Measurements from ENCODE around the gene ALDH1B1.

The ALDH1B1 gene

DNA sequence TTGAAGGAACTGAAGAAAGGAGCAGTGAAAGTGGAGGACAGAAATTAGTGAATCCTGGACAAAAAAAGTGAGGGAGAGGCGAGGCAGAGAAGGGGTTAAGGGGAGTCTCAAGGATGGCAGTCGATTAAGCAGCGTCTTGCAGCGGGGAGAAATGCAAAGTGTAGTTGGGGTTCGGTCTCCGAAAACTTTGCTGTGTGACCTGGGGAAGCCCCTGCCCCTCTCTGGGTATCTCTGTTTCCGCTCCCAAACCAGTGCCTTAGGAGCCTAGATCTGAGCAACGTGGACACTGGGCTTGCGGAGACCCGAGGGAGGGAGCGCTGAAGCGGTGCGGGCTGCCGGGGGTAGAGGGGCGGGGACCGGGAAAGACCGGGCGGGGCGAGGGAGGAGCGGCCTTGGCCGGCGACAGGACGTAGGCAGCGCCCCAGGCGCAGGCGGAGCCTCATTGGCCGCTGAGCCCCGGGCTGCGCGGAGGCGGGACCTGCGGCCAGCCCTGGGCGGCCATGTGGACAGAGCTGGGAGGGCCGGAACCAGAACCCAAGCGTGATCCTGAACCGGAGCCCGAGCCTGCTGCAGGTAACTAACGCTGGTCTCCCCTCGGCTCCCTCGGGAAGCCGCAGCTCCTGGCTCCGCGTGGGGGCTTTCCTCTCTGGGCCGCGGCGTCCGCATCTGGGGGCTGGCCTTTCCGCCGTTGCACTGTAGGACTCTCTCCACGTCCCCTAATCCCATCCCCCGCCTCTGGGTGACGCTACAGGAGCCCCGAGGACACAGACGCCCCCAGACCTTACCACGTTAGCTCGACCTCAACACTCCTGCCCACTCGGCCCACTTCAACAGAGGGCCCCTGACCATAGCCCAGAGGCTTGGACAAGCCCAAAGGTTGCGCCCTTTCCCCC, at the start of gene ALDH1B1:
Gene ALDH1B1, plus strand, starts transcription at position 468 of the 893 bp plus-strand sequence. CDS start 3,047 bp downstream, outside the sequence.
- peak; percentile 22 to 48 for DNase-seq (ENCODE audit: low read depth in 2 of 2)

DNA sequence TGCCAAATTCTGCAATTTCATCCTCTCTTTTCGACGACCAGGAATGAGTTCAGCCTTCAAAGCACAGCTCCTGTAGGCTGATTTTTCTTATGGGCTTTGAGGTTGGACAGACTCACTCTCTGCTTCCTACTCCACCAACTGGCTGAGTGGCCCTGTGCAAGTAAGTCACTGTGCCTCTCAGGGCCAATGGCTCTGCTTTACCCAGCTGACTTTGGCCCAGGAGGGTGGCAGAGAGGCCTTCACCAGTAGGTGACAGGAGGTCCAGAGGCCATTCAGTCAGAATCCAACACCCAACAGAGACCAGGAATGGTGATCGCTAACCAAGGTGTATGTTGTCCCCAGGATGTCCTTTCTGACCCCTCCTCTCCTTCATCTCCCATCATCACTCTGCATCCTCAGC, 49.5 kb upstream of the ALDH1B1 start:
- no peak for DNase-seq (ENCODE audit: low read depth in 2 of 2)

DNA sequence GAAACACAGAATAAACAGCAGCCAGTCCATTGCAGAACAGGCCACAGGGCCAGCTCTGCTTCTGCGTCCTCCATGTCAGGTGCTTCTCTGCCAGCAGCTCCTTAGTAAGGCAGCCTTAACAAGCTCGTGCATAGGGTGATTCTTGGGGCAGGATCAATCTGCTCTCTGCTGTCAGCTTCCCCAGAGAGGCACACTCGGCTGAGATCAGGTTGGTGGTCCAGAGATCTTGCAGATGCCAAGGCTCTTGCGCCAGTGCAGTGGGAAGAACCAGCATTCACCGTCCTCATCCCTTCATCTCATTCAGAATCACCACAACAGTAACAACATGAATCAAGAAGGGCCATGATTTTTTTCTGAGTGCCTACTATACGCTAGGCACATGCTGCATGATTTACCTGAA, 49.0 kb upstream of the ALDH1B1 start:
- no peak for DNase-seq (ENCODE audit: low read depth in 2 of 2)

DNA sequence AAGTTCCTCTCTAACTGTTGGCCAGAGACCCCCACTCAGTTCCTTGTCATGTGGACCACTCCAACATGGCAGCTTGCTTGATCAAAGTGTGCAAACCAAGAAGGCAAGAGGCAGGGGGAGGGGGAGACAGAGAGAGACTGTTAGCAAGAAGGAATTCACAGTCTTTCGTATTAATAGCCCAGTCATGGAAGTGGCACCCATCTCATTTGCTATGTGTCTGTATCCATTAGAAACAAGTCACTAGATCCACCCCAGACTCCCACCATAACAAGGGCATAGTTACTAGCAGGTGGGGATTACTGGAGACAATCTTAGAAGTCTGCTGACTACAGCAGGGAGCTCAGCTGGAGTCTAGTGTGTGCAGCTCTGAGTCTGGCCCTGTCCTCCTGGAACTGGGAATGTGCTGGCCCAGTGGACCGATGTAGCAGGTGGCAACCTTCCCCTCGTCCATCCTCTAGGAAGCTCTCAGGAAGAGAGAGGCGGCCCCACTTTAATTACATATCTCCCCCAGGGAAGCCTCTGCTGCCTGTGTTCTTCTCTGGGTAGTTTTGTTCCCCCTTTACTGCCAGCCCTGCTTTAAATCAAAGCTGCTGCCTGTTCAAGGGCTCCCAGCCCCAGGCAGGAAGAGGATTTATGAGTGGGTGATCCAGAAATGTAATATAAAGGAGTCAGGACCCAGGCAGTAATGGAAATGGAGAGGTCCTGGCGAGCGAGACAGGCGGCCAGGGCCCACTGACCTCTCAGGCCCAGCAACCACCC, 47.8 kb upstream of the ALDH1B1 start:
- DNase-seq (ENCODE audit: low read depth in 2 of 2), result no peak

DNA sequence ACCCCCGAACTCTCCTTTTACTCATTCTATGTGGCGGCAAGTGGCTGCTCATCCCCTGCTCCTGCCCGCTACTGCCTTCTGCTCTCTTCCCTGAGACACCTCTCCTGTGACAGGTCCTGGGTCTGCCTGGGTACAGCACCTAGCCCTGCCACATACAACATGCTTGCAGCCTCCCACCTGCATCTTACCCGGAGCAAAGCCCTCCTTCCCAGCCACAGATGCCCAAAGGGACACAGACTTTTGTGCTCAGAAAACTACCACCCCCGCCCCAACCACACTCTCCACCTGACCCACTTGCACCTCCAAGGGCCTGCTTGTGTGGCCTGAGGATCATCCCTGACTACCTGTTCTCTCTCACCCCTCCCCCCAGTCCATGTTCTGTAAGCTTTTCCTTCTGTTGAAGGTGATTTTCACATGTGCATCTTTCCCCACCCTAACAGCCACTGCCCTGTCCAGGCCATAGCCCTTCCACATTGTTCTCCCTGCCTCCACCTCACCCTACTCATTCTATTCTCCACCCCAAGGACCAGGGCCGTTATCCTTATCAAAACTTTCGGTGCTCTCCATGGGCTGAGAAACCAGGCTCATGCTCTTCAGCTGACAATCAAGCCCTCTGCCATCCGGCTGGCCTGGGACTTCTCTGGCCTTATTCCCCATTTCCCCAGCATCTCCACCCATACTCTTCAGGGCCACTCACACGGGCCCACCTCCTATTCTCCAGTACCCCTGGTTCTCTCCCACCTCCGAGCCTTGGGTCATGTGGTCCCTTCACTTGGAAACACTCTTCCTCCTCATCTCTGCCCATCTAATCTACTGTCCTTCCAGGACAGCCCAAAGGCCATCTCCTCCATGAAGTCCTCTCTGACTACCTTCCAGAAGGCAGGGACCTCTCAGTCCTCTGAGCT, 46.4 kb upstream of the ALDH1B1 start:
- no peak for DNase-seq (ENCODE audit: low read depth in 2 of 2)

DNA sequence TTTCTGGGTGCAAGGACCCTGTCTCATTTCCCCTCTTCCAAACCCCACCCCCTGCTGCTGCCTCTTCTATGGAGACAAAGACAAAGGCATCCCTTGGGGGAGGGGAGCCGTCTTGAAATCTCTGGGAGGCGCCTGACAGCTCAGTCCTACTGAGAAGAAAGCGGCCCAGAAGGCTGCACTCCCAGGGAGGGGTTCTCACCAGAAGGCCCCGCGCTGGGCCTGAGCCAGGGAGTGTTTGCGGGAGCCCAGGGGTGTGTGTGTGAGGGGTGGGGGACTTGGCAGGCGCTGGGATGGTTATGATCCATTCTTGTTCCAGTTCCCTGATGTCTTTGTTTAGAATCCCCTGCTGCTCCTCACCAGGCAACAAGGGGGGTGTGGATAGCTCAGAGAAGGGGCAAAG, 45.7 kb upstream of the ALDH1B1 start:
- no peak for DNase-seq (ENCODE audit: low read depth in 2 of 2)

DNA sequence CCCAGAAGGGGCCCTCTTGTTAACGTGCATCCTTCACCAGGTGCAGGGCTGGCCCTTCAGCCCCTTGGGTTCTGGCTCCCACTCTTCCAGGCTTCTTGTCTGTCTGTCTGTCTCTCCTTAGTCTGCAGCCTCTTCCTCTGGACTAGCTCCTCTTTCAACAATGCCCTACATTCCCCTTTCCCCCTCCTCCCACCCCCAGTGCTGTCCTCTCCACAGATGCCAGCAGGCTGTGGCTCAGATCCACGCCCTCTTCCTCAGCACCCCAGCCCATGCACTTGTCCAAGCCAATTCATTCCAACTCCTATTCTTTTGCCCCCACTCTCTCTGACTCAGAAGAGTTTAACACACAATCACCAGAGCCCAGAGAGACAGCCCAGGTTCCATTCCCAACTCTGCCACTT, 45.2 kb upstream of the ALDH1B1 start:
- DNase-seq (ENCODE audit: low read depth in 2 of 2), result no peak

DNA sequence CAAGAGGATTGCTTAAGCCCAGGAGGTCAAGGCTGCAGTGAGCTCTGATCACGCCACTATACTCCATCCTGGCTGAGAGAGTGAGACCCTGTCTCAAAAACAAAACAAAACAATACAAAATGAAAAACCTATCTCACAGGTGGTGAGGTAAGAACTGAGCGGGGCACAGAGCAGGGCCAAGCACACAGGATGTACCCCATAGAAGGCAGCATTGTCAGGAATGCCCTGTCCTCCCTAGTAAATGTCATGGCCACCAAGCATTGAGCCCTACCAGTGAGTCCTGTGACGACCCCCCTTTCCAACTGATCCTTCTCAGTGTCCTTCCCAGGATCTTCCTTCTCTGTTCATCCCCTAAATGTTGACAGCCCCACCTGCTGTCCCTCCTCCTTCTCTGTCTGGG, 44.6 kb upstream of the ALDH1B1 start:
- DNase-seq (ENCODE audit: low read depth in 2 of 2), result no peak

DNA sequence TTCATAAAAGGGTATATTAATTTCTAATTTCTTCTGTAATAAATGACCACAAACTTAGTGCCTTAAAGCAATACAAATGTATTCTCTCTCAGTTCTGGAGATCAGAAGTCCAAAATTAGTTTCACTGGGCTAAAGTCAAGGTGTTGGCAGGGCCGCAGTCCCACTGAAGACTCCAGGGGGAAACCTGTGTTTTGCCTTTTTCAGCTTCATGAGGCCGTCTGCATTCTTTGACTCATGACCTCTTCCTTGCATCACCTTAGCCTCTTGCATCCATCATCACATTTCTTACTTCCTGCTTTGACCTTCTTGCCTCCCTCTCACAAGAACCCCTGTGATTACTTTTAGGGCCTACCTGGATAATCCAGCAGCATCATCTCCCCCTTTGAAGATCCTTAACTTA, 42.0 kb upstream of the ALDH1B1 start:
- DNase-seq (ENCODE audit: low read depth in 2 of 2), result no peak

DNA sequence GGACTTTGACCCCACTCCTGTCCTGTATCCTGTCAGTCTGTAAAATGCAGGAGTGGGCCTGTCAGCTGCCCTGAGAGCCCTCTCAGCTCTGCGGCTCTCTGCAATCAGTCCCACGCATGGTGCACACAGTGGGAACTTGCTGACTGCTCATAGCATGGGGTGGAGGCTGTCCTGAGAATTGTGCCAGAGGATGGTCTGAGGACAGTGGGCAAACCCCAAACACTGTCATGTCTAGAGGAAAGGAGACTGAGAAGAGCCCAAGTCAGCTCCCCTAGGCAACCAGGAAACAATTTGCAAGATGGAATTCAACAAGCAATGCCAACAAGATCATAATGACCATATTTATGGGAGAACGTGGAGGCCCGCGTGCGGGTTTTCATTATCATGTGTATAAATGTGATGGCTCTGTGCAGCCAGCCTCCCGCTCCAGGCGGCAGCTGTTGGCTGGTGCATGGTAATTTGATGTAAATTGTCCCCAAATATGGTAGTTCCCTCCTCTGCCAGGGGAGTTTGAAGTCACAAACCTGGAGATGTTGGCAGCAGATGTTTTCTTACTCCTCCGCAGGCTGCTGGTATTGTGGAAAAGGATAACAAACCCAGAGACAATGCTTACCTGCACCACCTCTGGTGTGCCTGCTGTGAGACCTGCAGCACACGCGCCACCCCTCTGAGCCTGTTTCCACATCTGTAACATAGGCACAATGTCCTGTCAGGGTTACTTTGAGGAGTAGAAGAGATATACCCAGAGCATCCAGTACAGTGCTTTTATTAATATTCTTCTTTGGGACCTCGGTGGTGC, 39.8 kb upstream of the ALDH1B1 start:
- DNase-seq (ENCODE audit: low read depth in 2 of 2), result no peak

DNA sequence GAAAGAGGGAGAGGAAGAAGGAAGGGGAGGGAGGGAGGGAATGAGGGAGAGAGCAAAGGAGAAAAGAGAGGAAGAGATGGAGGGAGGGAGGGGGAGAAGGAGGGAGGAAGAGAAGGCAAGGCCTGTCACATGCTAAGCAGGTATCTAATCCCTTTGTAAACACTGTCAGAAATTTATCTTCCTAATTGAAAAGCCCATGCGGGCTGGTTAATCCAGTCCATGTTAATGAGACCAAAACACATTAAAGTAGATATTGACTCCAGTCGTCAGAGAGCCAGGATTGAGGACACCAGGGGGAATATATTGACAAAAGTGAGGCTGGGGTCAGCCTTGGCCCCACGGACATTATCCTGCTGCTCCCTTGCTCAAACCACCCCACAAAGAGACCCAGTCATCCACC, 37.4 kb upstream of the ALDH1B1 start:
- DNase-seq (ENCODE audit: low read depth in 2 of 2), result no peak

DNA sequence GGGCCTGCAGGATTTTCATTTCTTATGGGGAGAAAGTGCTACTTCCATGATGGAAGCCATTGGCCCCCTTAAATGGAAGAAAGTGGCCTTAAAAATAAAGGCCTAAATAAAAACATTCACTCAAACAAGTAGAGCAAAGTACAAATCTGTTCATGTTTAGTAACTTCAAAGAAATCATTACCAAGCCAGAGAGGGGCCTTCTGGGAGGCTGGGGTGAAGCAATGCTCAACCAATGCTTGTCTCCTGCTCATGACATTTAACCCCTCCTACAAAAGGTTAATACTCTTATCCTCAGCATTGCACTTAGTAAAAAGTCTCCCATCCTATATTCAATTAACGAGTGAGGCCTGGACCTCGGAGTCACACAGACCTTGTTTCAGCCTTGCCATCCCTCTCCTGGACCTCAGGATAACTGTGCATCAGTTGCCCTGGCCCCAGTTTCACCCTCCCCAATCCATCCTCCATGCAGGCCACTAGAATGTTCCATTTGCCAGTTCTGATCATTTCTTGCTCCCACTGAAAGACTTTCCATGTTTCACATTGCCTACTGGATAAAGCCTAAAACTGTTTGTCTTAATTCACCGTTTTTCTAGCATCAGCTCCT, 36.9 kb upstream of the ALDH1B1 start:
- no peak for DNase-seq (ENCODE audit: low read depth in 2 of 2)

DNA sequence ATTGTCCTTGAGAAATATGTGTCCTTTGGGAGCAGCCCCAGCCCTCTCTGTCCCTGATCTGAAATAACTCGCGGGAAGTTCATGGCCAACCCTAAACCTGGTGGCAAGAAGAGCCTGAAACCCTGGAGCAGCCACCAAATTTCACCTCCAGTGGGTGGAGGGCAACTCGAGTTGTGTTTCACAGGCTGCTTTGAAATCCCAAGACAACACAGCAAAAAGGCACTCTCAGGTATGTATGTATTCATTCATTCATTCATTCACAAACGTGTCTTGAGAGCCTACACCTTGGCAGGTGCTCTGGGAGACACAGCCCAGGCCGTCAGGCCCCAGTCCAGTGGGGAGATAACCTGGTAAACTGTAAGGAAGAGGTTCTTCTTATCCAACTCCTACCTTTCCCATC, 35.7 kb upstream of the ALDH1B1 start:
- no peak for DNase-seq (ENCODE audit: low read depth in 2 of 2)

DNA sequence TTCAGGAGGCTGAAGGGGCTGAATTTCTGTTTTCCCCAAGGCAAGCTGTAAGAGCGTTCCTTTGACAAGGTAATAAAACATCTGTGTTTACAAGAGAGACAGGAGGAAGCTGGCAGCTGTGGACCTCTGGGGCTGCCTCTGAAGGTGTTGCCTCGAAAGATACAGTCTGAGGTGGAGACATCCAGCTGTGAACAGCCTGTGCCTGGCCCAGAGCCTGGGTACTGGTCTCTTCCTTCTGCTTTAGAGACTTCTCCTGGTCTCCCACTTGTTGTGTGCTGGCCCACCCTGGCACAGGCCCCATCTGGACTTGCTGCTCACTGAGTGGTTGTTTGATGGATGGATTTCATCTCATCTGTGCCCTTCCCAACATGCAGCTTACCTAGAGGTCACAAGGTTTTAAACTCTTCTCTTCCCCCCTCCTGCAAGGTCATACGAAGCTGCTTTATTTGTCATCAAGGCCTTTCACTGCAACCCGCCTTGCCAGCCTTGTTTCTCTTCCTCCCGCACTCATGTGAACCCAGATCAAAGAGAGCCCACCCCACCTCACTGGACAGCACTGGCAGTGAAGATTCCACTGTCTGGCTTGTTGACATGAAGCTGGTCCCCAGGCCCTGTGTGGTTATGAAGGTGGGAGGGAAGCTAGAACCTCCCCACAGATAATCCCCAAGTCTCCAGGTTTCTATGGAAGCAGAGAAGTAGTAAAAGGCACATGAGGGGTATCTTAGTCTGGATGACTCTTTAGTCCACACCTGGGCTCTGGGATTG, 35.0 kb upstream of the ALDH1B1 start:
- DNase-seq (ENCODE audit: low read depth in 2 of 2), result no peak

DNA sequence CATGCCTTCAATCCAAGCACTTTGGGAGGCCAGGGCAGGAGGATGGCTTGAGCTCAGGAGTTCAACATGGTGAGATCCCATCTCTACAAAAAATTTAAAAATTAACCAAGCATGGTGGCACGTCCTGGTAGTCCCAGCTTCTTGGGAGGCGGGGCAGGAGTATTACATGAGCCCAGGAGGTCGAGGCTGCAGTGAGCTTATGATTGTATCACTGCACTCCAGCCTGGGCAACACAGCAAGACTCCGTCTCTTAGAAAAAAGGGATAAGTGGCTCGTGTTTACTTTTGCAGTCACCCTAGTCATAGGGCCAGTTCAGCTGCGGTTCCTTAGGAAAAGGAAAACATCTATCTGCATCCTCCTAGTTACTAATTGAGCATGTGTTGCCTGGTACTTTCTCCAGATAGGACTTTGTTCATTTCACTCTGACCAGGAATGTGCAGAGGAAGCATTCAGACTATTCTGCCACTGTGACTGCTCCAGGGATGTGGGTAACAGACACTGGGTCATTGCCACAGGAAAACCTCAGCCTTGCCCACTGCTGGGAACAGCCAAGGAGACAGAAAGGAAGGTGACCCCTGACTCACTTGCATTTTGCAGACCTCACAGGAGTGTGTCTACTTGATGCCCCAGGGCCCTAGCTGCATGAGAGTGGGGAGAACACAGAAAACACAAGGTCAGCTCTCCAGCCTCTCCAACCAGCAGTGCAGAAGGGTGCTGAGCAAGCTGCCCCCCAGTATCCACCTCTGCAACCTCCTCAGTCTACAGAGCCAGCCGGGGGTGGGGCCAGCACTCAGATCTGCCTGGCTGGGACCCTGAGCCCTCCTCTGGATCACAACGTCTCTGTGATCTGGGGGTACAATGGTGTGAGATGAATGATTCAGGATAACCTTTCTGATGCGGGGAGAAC, 33.9 kb upstream of the ALDH1B1 start:
- no peak for DNase-seq (ENCODE audit: low read depth in 2 of 2)

DNA sequence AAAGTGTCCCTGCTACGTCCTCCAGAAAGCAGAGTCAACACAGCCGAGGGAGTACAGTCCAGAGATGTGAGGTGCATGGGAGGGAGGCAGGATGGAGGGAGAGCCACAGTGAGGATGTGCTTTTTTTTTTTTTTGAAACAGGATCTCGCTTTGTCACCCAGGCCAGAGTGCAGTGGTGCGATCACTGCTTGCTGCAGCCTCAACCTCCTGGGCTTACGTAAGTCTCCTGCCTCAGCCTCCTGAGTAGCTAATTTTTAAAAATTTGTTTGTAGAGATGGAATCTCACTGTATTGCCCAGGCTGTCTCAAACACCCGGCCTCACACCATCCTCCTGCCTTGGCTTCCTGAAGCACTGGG, 33.2 kb upstream of the ALDH1B1 start:
- DNase-seq (ENCODE audit: low read depth in 2 of 2), result no peak

DNA sequence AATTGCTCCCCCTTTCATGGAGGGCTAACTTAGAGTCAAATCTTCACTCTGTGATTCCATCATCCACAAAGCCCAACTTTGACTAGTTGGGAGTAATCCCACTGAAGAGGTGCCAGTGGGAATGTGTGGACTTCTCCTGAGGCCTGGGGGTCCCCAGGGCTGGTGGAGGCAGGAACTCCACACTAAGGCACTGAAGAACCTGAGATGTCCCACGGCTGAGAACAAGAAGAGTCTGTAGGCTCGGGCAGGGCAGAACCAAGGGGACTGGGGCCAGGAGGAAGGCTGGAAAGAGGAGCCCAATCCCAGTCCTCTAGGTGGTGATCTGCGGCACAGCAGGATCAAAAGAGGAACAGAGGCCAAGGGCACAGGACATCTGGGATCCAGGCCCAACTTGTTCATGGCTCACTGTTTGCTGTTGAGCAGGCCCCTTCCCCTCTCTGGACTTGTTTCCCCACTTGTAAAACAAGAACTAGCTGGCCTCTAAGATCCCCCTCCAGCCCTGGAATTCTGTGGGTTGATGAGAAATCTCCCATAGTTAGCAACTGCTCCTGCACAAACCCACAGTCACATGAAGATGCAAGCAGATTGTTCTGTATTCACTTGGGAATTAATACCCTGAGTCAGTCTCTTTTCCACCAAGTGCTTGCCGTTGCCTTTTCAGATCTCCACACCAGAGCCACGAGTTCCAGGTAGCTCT, 32.7 kb upstream of the ALDH1B1 start:
- DNase-seq (ENCODE audit: low read depth in 2 of 2), result no peak

DNA sequence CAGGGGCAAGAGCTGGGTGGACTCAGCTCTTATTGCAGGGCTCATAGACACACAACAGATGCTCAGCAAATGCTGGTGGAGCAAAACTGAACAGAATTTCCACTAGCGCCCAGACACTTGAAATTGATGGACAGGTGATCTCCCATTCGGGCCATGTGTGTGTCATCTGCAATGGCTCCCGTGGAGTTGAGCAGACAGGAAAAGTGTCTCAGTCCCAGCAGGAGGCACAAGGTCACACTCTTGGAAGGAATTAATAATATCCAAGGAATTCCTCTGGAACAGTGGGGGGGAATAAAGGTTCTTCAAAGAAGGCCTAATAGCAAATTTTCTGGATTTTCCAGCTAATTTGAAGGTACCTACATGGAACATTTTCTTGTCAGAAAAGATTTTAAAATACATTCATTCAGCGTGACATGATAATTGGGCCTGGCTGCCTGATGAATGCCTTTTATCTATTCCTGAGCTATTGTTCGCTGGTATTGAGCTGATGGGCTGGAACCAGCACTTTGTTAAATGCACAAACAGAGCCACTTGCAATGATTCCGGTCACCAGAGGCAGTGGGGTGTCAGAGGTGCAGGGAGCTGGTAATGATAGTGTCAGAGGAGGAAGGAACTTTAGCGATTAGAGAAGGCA, 31.5 kb upstream of the ALDH1B1 start:
- DNase-seq (ENCODE audit: low read depth in 2 of 2), result no peak
